IPS-18c (cell line): ENCODE results near the gene LMOD3.

Experiments used
- H3K4me3 ChIP-seq: 2 replicates; pipeline ENCODE4 v1.7.0; 2013; ENCODE audit warnings: low read depth, mild to moderate bottlenecking, low read length, moderate library complexity; ENCODE audit not compliant: insufficient read depth
- H3K9me3 ChIP-seq: one replicate; pipeline ENCODE4 v1.6.1; 2013; ENCODE audit warnings: mild to moderate bottlenecking, low read length, moderate library complexity; ENCODE audit not compliant: control insufficient read depth, insufficient read depth

Gene LMOD3

GRCh38 chr3:69130689-69131088, 8.3 kb upstream of the LMOD3 start:
- Histone ChIP-seq H3K9me3 (no peaks in the 10 kb centered on the region), H3K4me3 (no peak overlapping the region)

DNA sequence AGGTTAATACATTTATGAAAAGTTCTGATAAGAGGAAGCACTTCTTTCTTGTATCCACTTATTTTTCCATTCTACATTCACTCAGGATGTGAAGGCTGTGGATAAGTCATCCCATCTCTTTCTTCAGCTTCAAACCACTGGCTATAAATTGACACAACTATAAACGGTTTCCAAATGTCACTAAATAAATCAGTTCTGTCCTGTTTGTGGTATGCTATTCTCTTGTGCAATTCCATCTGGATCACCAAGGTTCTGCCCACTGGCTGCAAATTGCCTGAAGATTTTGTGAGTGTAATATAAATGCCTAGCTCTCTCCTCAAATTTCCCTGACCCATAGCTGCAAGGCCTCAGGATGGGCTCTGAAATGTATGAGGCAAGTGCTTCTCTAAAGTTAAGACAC, 7.1 kb upstream of the LMOD3 start:
- H3K4me3 ChIP-seq, result no peak overlapping the region
- no peaks in the 10 kb centered on the region for H3K9me3 ChIP-seq

DNA sequence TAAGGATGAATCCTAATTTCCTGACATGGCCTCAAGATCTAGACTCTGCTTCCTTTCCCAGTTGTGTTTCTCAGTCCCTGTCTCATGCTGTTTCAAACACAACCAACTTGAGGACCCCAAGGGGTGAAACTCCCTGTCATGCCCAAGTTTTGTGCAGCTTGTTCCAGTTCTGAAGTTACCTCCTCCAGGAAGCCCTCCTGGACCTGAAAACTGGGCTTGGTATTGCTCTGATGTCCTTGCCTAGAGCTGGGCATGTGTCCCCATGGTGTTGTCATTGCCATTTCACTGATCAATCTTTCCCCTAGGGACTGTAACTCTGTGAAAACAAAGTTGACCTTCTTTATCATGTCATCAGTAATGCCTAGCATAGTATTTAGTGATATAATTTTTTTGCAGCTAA, 6.1 kb upstream of the LMOD3 start:
- Histone ChIP-seq H3K4me3 (no peak overlapping the region), H3K9me3 (no peaks in the 10 kb centered on the region)

DNA sequence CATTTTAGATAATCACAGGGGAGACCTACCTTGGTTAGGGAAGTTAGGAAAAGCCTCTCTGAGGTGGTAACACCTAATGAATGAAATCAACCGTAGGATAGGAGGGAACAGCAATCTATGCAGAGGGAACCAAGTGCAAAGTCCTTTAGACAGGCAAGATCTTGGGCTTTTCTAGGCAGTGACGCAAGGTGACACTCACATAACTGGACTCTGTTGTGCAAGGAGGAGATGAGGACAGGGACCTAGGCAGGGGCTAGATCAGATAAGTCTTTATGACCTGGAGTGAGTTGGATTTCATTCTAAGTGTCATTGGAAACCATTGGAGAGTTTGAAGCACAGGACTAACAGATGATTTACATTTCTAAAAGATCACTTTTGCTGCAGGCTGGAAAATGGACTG, 4.6 kb upstream of the LMOD3 start:
- Histone ChIP-seq H3K4me3 (no peak overlapping the region), H3K9me3 (no peaks in the 10 kb centered on the region)

DNA sequence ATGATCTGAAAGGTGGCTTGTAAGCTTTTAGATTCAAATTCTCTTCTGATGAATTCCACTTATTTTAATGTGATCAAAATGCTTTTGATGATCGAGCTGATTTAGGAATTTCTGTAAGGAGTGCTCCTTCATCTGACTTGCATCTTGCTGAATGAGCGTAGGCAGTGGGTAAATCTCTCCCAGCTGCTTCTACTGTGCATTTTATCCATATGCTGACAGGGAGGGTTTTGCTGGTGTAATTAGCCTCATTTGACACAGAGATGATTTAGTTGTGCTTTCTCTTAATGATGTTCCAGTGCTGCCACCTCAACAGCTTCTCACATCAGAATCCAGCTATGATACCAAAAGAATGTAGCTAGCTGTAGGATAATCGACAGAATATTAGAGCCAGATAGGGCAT, 3.8 kb upstream of the LMOD3 start:
- Histone ChIP-seq H3K9me3 (no peaks in the 10 kb centered on the region), H3K4me3 (no peak overlapping the region)

GRCh38 chr3:69121950-69122349, 445 bp downstream of the LMOD3 start:
- Histone ChIP-seq H3K9me3 (no peaks in the 10 kb centered on the region), H3K4me3 (no peak overlapping the region)

DNA sequence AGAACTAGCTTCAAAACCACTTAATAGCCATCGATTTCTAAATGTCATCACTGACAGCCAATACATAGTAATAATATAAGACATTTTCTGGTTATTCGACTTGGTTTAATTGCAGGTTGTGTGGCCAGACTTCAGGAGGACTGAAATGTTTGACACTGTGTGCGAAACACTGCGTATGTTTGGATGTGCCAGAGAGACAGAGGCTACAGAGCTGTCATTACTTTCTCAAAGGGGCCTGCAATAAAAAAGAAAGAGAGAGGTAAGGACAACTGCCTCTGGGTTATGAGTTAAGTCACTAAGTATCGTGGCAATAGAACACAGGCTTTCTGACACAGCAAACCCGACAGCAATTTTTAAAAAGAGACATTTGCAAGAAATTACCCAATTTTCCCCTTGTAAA, 882 bp downstream of the LMOD3 start:
- no peaks in the 10 kb centered on the region for H3K9me3 ChIP-seq
- no peak overlapping the region for H3K4me3 ChIP-seq

- Histone ChIP-seq H3K9me3 (no peaks in the 10 kb centered on the region), H3K4me3 (no peak overlapping the region)
Observed at GRCh38 chr3:69120879-69121464, 1.4 kb downstream of the LMOD3 start.

- Histone ChIP-seq H3K4me3 (no peak overlapping the region), H3K9me3 (no peaks in the 10 kb centered on the region)
Observed at GRCh38 chr3:69119681-69120080, 2.7 kb downstream of the LMOD3 start.

- Histone ChIP-seq H3K4me3 (no peak overlapping the region), H3K9me3 (no peaks in the 10 kb centered on the region)
Observed at GRCh38 chr3:69119138-69119537, 3.3 kb downstream of the LMOD3 start.

DNA sequence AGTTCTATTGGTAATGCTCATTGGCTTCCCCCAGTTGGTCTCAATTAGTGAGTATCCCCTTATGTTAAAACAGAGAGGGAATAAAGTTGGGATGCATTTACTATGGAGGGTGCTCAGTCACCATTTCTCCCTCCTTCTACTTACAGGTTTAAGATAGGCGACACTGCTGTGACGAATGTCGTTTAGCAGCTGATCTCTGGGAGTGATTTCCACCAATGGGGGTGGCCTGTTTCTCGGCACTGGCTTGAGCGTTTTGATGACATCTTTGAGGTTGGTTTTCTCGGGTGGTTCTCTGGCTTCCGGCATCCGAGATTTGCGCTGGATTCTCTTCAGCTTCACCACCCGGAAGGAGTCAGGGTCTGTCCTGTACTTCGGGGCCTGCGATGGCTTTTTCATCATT, 3.8 kb downstream of the LMOD3 start:
- Histone ChIP-seq H3K4me3 (no peak overlapping the region), H3K9me3 (no peaks in the 10 kb centered on the region)

DNA sequence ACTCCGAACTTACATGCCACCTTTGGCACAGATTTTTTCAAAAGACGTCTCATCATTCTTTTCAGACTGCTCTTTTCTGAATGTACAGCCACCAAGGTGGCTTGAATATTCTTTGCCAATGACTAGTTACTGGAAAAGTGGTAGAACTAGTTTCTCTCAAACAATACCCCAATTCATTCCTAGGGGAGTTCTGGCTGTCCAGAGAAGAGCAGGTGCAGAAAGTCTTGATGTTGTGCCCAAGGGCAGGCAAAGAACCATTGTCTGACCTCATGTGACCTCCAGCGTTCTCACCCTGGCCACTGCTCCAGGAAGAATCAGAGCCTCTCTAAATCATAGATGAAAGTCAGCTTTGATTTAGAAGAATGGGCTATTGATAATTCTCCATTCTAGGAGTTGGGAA, 5.5 kb downstream of the LMOD3 start:
- no peaks in the 10 kb centered on the region for H3K9me3 ChIP-seq
- no peak overlapping the region for H3K4me3 ChIP-seq

DNA sequence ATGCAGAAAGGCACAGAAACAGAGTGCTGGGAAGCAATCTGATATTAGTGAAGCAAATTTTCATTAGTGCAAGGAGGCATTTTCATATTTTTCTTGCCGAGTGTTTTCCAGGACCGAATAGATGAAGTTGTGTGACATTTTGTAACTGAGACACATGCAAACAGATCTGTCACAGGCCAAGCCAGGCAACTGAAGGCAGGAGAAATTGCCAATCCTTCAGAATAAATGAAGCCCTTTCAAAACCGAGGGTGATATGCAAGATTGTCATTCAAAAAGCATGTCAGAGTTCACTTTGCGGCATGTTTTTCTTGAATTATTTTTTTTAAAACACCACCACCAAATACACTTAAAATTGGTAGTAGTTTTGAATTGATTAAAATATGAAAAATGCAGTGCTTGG, 6.2 kb downstream of the LMOD3 start:
- H3K9me3 ChIP-seq, result no peaks in the 10 kb centered on the region
- H3K4me3 ChIP-seq, result no peak overlapping the region

GRCh38 chr3:69115731-69116130, 6.7 kb downstream of the LMOD3 start:
- H3K4me3 ChIP-seq, result no peak overlapping the region

DNA sequence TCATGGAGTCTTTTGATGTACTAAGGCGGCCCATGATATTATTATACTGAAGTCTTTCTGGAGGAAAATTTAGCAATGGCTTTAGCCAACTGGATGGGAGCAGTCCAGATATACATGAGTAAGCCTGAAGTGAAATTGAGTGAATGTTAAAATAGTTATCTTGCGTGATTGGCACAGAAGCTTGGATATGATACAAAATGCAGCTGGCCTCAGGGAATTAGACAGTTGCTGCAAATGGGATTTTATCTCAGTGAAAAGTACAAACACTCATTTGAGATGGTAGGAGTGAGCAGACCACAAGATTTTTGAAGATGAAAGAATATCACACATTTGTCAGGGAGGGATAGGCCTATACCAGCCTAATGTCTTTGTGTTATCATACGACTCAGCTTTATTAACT, 8.9 kb downstream of the LMOD3 start:
- Histone ChIP-seq H3K9me3 (no peaks in the 10 kb centered on the region), H3K4me3 (no peak overlapping the region)

More at GRCh38 chr3:69115731-69116130, 6.7 kb downstream of the LMOD3 start:
- H3K9me3 ChIP-seq, result no peaks in the 10 kb centered on the region

DNA sequence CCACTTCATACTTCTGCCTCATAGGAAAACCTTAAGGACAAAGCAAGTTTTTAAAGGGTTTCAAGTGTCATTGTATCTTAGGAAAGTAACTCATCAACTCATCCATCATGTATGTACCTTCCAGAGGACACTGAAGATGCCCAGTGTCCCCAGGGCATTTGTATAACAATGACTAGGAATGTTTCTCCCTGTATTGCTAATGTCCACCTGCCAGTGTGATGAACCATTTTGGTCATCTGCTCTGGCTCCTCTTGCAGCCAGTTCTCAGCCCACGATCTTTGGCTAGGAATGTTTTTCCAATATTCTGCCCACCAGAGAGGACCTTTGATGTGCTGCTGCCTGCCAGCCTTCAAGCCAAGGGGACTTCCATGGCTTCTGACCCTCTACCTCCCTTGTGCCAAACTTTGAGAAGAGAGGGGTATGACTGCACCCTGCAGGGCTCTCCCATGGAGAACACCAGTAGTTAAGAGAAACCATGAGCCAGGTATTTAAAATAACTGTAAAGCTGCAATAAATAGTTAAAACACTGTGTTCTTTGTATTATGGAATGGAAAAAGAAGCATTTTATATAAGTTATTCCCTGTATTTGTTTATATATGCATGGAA, 11.4 kb downstream of the LMOD3 start:
- H3K9me3 ChIP-seq, result no peaks in the 10 kb centered on the region
- H3K4me3 ChIP-seq, result no peak overlapping the region

- no peaks in the 10 kb centered on the region for H3K9me3 ChIP-seq
- no peak overlapping the region for H3K4me3 ChIP-seq
Observed at GRCh38 chr3:69108811-69109210, 13.6 kb downstream of the LMOD3 start.

- Histone ChIP-seq H3K9me3 (no peaks in the 10 kb centered on the region), H3K4me3 (no peak overlapping the region)
Observed at GRCh38 chr3:69107841-69108240, 14.6 kb downstream of the LMOD3 start.

DNA sequence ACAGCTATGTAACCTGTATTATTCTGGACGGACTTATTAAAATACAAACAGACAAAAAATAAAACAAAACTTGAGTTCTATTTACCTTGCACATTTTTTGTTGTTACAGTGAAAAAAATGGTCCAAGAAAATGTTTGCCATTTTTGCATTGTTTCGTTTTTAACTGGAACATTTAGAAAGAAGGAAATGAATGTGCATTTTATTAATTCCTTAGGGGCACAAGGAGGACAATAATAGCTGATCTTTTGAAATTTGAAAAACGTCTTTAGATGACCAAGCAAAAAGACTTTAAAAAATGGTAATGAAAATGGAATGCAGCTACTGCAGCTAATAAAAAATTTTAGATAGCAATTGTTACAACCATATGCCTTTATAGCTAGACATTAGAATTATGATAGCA, 17.1 kb downstream of the LMOD3 start:
- H3K9me3 ChIP-seq, result peaks cover 1% of the 10 kb centered on the region
- no peak overlapping the region for H3K4me3 ChIP-seq
